Neural progenitor cell (in vitro differentiated cells): ENCODE data around the gene CFAP43. TPM values are rescaled to one million over a fixed set of nuclear protein-coding genes. Genes with fewer than 3 reads are reported as not detected.

Source experiments
- DNase-seq: peaks from one replicate; pipeline ENCODE4 v3.0.0-alpha.2; 2016; ENCODE audit warnings: low spot score
- H2AFZ ChIP-seq: fragments of 200-600 bp; sonication (generic); replicated peaks from 2 replicates; pipeline ENCODE4 v1.6.1; 2016; ENCODE audit warnings: antibody characterized with exemption
- H3F3A ChIP-seq: fragments of 200-600 bp; sonication (generic); 2 replicates; pipeline ENCODE4 v1.6.1; 2016; ENCODE audit warnings: antibody characterized with exemption, low read depth
- H3K27ac ChIP-seq: fragments of 200-600 bp; sonication (generic); 2 replicates; pipeline ENCODE4 v1.5.1; 2016; ENCODE audit warnings: mild to moderate bottlenecking
- H3K27me3 ChIP-seq: fragments of 200-600 bp; sonication (generic); 2 replicates; pipeline ENCODE4 v1.6.1; 2016; ENCODE audit warnings: mild to moderate bottlenecking, moderate library complexity
- H3K36me3 ChIP-seq: fragments of 200-600 bp; sonication (generic); 2 replicates; pipeline ENCODE4 v1.5.1; 2016
- H3K4me1 ChIP-seq: fragments of 200-600 bp; sonication (generic); 2 replicates; pipeline ENCODE4 v1.6.1; 2016; ENCODE audit warnings: mixed run types
- H3K4me2 ChIP-seq: fragments of 200-600 bp; sonication (generic); 2 replicates; pipeline ENCODE4 v1.6.1; 2016
- H3K4me3 ChIP-seq: fragments of 200-600 bp; sonication (generic); 2 replicates; pipeline ENCODE4 v1.5.1; 2016
- H3K79me2 ChIP-seq: fragments of 200-600 bp; sonication (generic); 2 replicates; pipeline ENCODE4 v1.6.1; 2016; ENCODE audit warnings: low read depth
- H3K9ac ChIP-seq: fragments of 200-600 bp; sonication (generic); 2 replicates; pipeline ENCODE4 v1.6.1; 2016
- H3K9me3 ChIP-seq: fragments of 200-600 bp; sonication (generic); 2 replicates; pipeline ENCODE4 v1.5.1; 2016; ENCODE audit warnings: low read depth
- H4K20me1 ChIP-seq: fragments of 200-600 bp; sonication (generic); 2 replicates; pipeline ENCODE4 v1.6.1; 2016; ENCODE audit warnings: low read depth
- H3K27ac Mint-ChIP-seq: 3 replicates; pipeline ENCODE4 v1.8.0; 2021; ENCODE audit warnings: mixed read lengths
- H3K27me3 Mint-ChIP-seq: 2 replicates; pipeline ENCODE4 v1.8.0; 2022; ENCODE audit warnings: low read depth, mild to moderate bottlenecking, inconsistent platforms, moderate library complexity, mixed read lengths; ENCODE audit not compliant: insufficient read depth
- H3K36me3 Mint-ChIP-seq: 3 replicates; pipeline ENCODE4 v1.8.0; 2021; ENCODE audit warnings: mixed read lengths
- H3K4me1 Mint-ChIP-seq: 3 replicates; pipeline ENCODE4 v1.8.0; 2021; ENCODE audit warnings: mixed read lengths
- H3K4me3 Mint-ChIP-seq: 3 replicates; pipeline ENCODE4 v1.8.0; 2021; ENCODE audit warnings: mild to moderate bottlenecking, moderate library complexity, mixed read lengths
- H3K9me3 Mint-ChIP-seq: 3 replicates; pipeline ENCODE4 v1.8.0; 2020; ENCODE audit warnings: mixed read lengths
- CTCF ChIP-seq: fragments of 200-600 bp; sonication (generic); IDR thresholded peaks from 2 replicates; pipeline ENCODE4 v1.5.1; 2017; ENCODE audit warnings: antibody characterized with exemption, mild to moderate bottlenecking
- EZH2 ChIP-seq: fragments of 200-600 bp; sonication (generic); IDR thresholded peaks from 2 replicates; pipeline ENCODE4 v1.6.1; 2017; ENCODE audit warnings: antibody characterized with exemption, mild to moderate bottlenecking, moderate library complexity
- EZH2phosphoT487 ChIP-seq: fragments of 200-600 bp; sonication (generic); IDR thresholded peaks from 2 replicates; pipeline ENCODE4 v1.6.1; 2017; ENCODE audit warnings: antibody characterized with exemption
- total RNA-seq: library from RNA; depleted of rRNA; stranded (reverse); fragments of >200 nt; gene quantifications from 2 replicates; pipeline ENCODE4 v1.2.3, GENCODE V29; 2015; ENCODE audit warnings: low replicate concordance

CFAP43 gene
- total RNA-seq, 1 donor from 2014 or later: 2.7 TPM

- Histone ChIP-seq H3K9ac (no peak within 1 kb of the TSS), H3F3A (peaks cover 5% of the 10 kb centered on the region), H3K4me2 (no peak within 1 kb of the TSS), H2AFZ (no peak within 1 kb of the TSS), H3K9me3 (no peaks in the 10 kb centered on the region), H3K4me1 (peaks cover 20% of the 10 kb centered on the region), H3K27me3 (no peaks in the 10 kb centered on the region), H3K27ac (no peak within 1 kb of the TSS), H3K36me3 (no peaks in the 10 kb centered on the region), H4K20me1 (no peaks in the 10 kb centered on the region), H3K4me3 (no peak within 1 kb of the TSS), H3K79me2 (no peaks in the 10 kb centered on the region)
- Mint-ChIP-seq H3K4me1 (peaks cover 16% of the 10 kb centered on the region), H3K4me3 (no peak within 1 kb of the TSS), H3K9me3 (no peaks in the 10 kb centered on the region), H3K27me3 (no peaks in the 10 kb centered on the region), H3K27ac (no peak within 1 kb of the TSS), H3K36me3 (no peaks in the 10 kb centered on the region)
- DNase-seq: no peak
- TF ChIP-seq CTCF (no peak), EZH2phosphoT487 (no peak), EZH2 (no peak)
Observed at GRCh38 chr10:104085801-104086400, 146.3 kb downstream of the CFAP43 start, which contains the start of gene COL17A1. TSS of gene COL17A1 (minus strand) at chr10:104085880. CDS start at chr10:104080673, 5,207 bp downstream.

GRCh38 chr10:104084482-104085142 lies 147.6 kb downstream of the CFAP43 start:
- Mint-ChIP-seq H3K36me3 (no peaks in the 10 kb centered on the region), H3K27ac (no peak overlapping the region), H3K27me3 (no peaks in the 10 kb centered on the region), H3K4me3 (no peak overlapping the region), H3K4me1 (peaks cover 11% of the 10 kb centered on the region), H3K9me3 (no peaks in the 10 kb centered on the region)
- Histone ChIP-seq H3K36me3 (no peaks in the 10 kb centered on the region), H3K4me1 (peaks cover 25% of the 10 kb centered on the region), H2AFZ (no peak overlapping the region), H3K4me2 (no peak overlapping the region), H3K9ac (no peak overlapping the region), H3K4me3 (no peak overlapping the region), H3K79me2 (no peaks in the 10 kb centered on the region), H3F3A (peaks cover 5% of the 10 kb centered on the region), H3K9me3 (no peaks in the 10 kb centered on the region), H4K20me1 (no peaks in the 10 kb centered on the region), H3K27me3 (no peaks in the 10 kb centered on the region), H3K27ac (no peak overlapping the region)
- no peak for TF ChIP-seq EZH2phosphoT487
- no peak for TF ChIP-seq EZH2
- TF ChIP-seq CTCF: no peak
- no peak for DNase-seq

GRCh38 chr10:104081998-104082397 lies 150.2 kb downstream of the CFAP43 start:
- H3K27ac ChIP-seq: no peak overlapping the region
- no peaks in the 10 kb centered on the region for H4K20me1 ChIP-seq
- peaks cover 18% of the 10 kb centered on the region for H3F3A ChIP-seq
- no peak for DNase-seq
- Mint-ChIP-seq H3K27me3 (no peaks in the 10 kb centered on the region), H3K9me3 (no peaks in the 10 kb centered on the region), H3K4me3 (no peak overlapping the region), H3K27ac (no peak overlapping the region), H3K36me3 (no peaks in the 10 kb centered on the region), H3K4me1 (peaks cover 11% of the 10 kb centered on the region)
- peaks cover 36% of the 10 kb centered on the region for H3K4me1 ChIP-seq
- no peaks in the 10 kb centered on the region for H3K36me3 ChIP-seq
- no peaks in the 10 kb centered on the region for H3K79me2 ChIP-seq
- no peaks in the 10 kb centered on the region for H3K9me3 ChIP-seq
- H2AFZ ChIP-seq: peak overlapping the region; percentile 39
- no peak for TF ChIP-seq EZH2phosphoT487
- no peak for TF ChIP-seq CTCF
- TF ChIP-seq EZH2: no peak
- no peaks in the 10 kb centered on the region for H3K27me3 ChIP-seq
- H3K9ac ChIP-seq: no peak overlapping the region
- no peak overlapping the region for H3K4me3 ChIP-seq
- no peak overlapping the region for H3K4me2 ChIP-seq
